ENCODE results near the gene ERC2.

The ERC2 gene

DNA sequence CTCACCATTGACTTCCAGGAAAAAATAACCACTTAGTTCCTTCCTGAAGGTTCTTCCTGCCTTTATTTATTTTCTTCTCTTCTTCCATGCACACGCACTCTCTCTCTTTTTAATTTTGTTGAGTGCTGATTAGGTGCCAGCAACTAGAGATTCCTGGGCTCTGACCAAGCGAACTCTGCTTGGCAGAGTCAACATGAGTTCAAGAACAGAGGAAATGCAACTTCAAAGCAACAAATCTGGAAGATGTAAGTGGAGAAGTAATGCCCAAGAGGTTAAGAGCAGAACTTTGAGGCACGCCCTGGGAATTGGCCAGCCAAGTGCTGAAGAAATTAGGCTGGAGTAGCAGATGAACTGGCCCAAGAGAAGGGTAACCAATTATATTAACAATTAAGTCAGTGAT is 8.5 kb downstream of the ERC2 start:
- DNase-seq (ENCODE audit: low spot score in 2 of 2) = no peak
- no peaks in the 10 kb centered on the region for H3K36me3 Mint-ChIP-seq

DNA sequence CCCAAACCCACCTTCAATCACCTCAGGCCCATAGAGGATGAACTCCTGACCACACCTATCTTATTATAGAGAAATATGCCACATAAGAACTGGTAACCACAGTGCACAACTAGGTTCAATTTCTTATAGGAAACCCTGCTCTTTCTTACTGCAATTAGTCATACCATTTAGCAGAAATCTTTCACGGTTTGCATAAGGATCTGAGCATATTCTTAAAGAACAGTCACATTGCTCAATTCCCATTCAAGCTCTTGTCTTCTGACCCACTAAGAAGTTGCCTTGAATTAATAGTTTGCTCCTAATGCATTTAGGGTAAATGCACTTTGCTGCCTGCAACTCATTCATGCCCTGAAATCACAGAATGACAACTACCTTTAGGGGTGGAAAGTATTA is 9.2 kb downstream of the ERC2 start:
- Mint-ChIP-seq H3K27me3 (peaks cover 13% of the 10 kb centered on the region), H3K4me1 (no peaks in the 10 kb centered on the region), H3K27ac (no peak overlapping the region), H3K36me3 (no peaks in the 10 kb centered on the region), H3K9me3 (peaks cover 2% of the 10 kb centered on the region), H3K4me3 (no peak overlapping the region)
- ATAC-seq (ENCODE audit: low read depth) = no peak
- DNase-seq (ENCODE audit: low spot score in 2 of 2) = no peak

More for the DNA sequence above, 8.5 kb downstream of the ERC2 start:
- Mint-ChIP-seq H3K4me1 (no peaks in the 10 kb centered on the region), H3K9me3 (peaks cover 2% of the 10 kb centered on the region), H3K27ac (no peak overlapping the region), H3K27me3 (peaks cover 15% of the 10 kb centered on the region), H3K4me3 (no peak overlapping the region)
- ATAC-seq (ENCODE audit: low read depth) = no peak

DNA sequence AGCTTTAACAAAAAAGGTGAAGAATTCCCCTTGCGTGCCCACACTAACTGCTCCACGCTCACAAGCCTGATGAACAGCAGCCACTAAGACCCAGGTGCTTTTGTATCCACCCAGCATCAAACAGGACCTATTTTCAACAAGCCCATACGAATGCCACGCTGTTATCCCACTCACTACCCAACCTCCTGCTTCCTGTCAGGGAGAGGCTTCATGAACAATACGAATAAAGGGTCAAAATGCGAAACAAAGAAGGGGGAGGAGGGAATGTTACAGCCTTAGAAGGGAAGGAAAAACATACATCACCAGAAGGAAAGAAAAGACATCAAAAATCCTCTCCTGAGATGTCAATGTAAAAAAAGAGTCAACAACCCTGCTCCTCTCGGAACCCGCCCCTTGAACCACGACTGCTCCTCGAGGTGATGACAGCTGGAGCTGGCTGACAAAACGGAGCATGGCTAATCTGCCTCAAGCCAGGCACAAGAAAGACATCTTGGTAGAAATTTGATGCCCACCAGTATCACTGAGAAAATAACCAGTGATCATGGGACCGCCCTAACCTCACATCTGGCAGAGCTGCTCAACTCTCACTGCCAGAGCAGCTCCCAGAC is 9.7 kb downstream of the ERC2 start:
- ATAC-seq (ENCODE audit: low read depth) = no peak
- H3K9me3 Mint-ChIP-seq = peaks cover 2% of the 10 kb centered on the region
- no peaks in the 10 kb centered on the region for H3K4me1 Mint-ChIP-seq
- no peak overlapping the region for H3K27ac Mint-ChIP-seq
- peaks cover 11% of the 10 kb centered on the region for H3K27me3 Mint-ChIP-seq
- no peaks in the 10 kb centered on the region for H3K36me3 Mint-ChIP-seq
- H3K4me3 Mint-ChIP-seq = no peak overlapping the region
- DNase-seq (ENCODE audit: low spot score in 2 of 2) = no peak

DNA sequence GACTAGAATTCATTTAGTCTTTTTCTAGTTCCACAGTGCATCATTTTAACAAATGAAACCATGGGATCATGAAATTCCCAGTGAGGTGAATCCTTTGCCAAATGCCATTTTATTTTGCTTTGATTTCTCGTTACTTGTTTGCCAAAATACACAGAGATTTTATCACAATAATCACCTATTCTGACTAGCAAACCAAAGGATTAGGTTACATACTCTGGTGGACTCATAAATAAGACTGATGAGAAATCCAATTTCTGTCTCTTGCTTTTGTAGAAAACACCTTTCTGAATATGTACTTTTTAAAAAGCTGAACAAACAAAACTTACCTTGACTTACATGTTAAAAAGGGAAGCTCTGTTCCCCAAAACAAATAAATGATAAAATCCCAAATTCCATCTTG is 12.2 kb downstream of the ERC2 start:
- ATAC-seq (ENCODE audit: low read depth) (no peak), DNase-seq (ENCODE audit: low spot score in 2 of 2) (no peak)
- Mint-ChIP-seq H3K36me3 (no peaks in the 10 kb centered on the region), H3K27me3 (peaks cover 12% of the 10 kb centered on the region), H3K4me1 (no peaks in the 10 kb centered on the region), H3K27ac (no peak overlapping the region), H3K9me3 (peaks cover 3% of the 10 kb centered on the region), H3K4me3 (no peak overlapping the region)

DNA sequence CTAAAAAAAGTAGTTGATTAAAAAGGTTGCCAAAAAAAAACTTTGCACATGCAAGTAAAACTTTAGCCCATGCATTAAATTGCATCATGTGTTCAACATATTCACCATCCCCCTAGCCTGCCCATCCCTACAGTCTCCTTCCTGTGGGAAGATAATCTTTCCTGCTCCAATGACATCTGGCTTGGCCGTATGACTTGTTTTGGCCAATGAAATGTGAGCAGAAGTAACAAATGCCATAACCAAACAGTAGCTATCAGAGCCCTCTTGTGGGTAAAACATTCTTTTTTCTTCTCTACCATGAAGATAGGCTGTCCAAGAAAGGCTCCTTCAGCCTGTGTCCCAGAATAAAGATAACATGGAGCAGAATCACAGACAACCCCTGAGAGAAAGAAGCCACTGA is 15.3 kb downstream of the ERC2 start:
- Mint-ChIP-seq H3K27ac (no peak overlapping the region), H3K36me3 (no peaks in the 10 kb centered on the region), H3K4me3 (no peak overlapping the region), H3K4me1 (no peaks in the 10 kb centered on the region), H3K27me3 (peaks cover 11% of the 10 kb centered on the region), H3K9me3 (peaks cover 3% of the 10 kb centered on the region)
- ATAC-seq (ENCODE audit: low read depth) (no peak), DNase-seq (ENCODE audit: low spot score in 2 of 2) (no peak)

DNA sequence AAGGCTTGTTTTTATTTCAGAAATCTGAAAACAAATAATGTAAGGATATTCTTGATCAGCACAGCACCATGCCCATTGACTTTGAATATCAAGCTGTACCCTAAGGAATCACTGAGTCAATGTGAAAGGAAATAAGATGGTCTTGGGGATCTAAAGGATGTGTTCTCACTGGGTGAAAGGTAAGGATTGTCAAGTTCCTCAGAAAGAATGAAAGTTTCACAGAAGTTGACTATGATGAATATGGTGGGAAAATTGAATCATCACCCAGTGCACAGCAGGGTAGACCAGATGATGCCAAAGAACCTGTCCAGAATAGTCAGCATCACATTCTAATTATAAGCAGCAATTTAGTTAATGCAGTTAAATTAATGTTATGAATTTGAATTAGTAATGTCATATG is 16.2 kb downstream of the ERC2 start:
- Mint-ChIP-seq H3K27me3 (peaks cover 9% of the 10 kb centered on the region), H3K4me1 (peaks cover 2% of the 10 kb centered on the region), H3K36me3 (no peaks in the 10 kb centered on the region), H3K4me3 (no peak overlapping the region), H3K9me3 (peaks cover 3% of the 10 kb centered on the region), H3K27ac (no peak overlapping the region)
- ATAC-seq (ENCODE audit: low read depth) = no peak
- no peak for DNase-seq (ENCODE audit: low spot score in 2 of 2)

DNA sequence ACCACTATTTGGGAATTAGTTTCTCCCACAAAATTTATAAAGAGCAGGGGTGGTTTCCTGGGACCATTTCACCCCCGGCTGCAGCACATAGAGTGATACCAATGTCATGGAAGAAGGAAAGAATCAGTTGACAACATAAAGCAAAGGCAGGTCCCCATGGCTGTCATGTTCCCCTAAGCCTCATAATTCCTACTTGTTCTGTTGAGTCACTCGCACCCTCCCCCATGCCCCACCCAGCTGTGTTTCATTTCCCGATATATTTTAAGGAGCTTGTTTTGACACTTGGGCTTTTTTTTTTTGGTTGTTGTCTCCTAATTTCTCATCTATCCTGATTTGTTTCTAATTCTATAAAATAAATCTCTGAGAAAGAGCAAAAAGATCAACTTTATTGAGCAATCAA is 24.9 kb downstream of the ERC2 start:
- H3K4me1 Mint-ChIP-seq = peaks cover 3% of the 10 kb centered on the region
- H3K27me3 Mint-ChIP-seq = peaks cover 6% of the 10 kb centered on the region
- no peak overlapping the region for H3K27ac Mint-ChIP-seq
- H3K9me3 Mint-ChIP-seq = peaks cover 5% of the 10 kb centered on the region
- no peak overlapping the region for H3K4me3 Mint-ChIP-seq
- no peak for DNase-seq (ENCODE audit: low spot score in 2 of 2)
- no peaks in the 10 kb centered on the region for H3K36me3 Mint-ChIP-seq
- no peak for ATAC-seq (ENCODE audit: low read depth)

DNA sequence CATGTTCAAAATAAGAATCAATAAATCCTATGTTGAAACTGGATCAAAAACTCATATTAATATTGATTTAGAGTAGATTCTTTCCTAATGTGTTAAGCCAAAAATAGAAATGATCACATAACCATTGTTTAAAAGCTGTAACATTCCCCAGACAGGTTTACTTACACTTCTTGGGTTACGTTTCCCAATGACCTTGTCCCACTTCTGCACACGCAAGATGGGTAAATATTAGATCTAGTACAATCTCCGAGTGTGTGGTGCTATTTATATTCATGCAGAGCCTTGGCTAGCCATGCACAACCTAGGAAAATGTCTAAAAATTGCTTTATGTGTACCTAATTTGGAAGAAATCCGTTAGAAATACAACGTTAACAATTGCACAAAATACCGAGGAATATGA is 39.6 kb downstream of the ERC2 start:
- Mint-ChIP-seq H3K36me3 (peaks cover 1% of the 10 kb centered on the region), H3K4me1 (no peaks in the 10 kb centered on the region), H3K27me3 (peaks cover 8% of the 10 kb centered on the region), H3K4me3 (no peak overlapping the region), H3K27ac (no peak overlapping the region), H3K9me3 (peaks cover 3% of the 10 kb centered on the region)
- DNase-seq (ENCODE audit: low spot score in 2 of 2) (no peak), ATAC-seq (ENCODE audit: low read depth) (no peak)

DNA sequence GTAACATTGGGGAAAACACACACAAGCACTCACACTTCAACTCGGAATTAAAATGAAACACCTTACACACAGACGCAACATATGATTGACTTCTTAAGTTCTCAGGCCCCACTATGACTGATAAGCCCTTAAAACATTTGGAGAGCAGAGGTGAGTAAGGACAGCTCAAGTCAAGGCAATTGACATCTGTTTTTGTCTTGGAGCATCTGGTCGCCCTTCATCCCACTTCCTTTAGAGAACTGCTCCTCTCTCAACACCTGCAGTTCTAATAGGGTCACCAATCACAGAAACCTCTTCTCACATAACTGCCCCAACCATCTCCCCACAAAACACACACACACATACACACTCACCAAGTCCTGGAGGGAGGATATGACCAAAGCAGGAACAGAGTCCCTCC is 43.4 kb downstream of the ERC2 start:
- H3K27me3 Mint-ChIP-seq = peaks cover 11% of the 10 kb centered on the region
- H3K4me1 Mint-ChIP-seq = no peaks in the 10 kb centered on the region
- no peak overlapping the region for H3K27ac Mint-ChIP-seq
- ATAC-seq (ENCODE audit: low read depth) (no peak), DNase-seq (ENCODE audit: low spot score in 2 of 2) (no peak)
- H3K36me3 Mint-ChIP-seq = peaks cover 1% of the 10 kb centered on the region
- H3K4me3 Mint-ChIP-seq = no peak overlapping the region
- H3K9me3 Mint-ChIP-seq = no peaks in the 10 kb centered on the region

DNA sequence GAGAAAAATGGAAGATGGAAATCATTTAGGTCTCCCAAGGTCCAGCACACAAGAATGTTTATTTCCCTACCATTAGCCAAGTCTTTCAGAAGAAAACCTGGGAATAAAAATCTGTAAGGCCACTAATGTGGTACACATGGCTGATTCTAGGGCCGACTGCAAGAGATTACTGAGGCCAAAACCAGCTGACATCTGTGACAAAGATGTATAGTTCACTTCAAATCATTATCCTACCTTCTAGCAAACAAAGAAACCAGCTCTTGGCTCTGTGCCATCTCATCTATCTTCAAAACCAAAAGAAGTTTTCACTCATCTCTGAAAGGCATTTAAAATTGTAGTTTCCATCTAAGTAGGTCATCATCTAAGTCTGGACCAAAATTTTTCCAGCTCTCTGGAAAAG is 43.9 kb downstream of the ERC2 start:
- no peak overlapping the region for H3K27ac Mint-ChIP-seq
- no peak for ATAC-seq (ENCODE audit: low read depth)
- peaks cover 1% of the 10 kb centered on the region for H3K36me3 Mint-ChIP-seq

DNA sequence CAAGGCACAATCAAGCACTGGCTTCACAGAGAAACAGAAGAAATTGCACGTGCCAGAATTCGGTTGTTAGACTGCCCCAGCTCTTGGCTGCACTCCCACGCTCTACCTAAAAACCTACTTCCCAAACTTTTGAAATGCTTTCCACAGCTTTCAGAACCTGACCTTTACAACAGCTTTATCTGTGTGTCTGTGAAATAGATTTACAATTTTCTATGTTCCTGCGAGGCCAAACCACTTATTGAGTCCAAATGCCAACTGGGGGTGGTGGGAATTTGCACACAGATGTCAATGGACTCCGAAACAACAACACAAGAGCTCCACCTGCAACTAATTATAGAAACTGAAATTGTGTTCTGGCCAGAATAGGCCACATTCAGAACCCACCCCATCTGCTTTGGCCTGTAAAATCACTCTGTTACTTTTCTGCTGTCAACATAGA is 44.6 kb downstream of the ERC2 start:
- H3K27ac Mint-ChIP-seq = no peak overlapping the region
- no peak overlapping the region for H3K4me3 Mint-ChIP-seq
- DNase-seq (ENCODE audit: low spot score in 2 of 2) = no peak
- no peaks in the 10 kb centered on the region for H3K9me3 Mint-ChIP-seq
- H3K4me1 Mint-ChIP-seq = no peaks in the 10 kb centered on the region
- no peak for ATAC-seq (ENCODE audit: low read depth)
- peaks cover 1% of the 10 kb centered on the region for H3K36me3 Mint-ChIP-seq
- H3K27me3 Mint-ChIP-seq = peaks cover 11% of the 10 kb centered on the region

More for the DNA sequence above, 43.9 kb downstream of the ERC2 start:
- no peak overlapping the region for H3K4me3 Mint-ChIP-seq
- peaks cover 11% of the 10 kb centered on the region for H3K27me3 Mint-ChIP-seq
- H3K4me1 Mint-ChIP-seq = no peaks in the 10 kb centered on the region
- DNase-seq (ENCODE audit: low spot score in 2 of 2) = no peak
- no peaks in the 10 kb centered on the region for H3K9me3 Mint-ChIP-seq

DNA sequence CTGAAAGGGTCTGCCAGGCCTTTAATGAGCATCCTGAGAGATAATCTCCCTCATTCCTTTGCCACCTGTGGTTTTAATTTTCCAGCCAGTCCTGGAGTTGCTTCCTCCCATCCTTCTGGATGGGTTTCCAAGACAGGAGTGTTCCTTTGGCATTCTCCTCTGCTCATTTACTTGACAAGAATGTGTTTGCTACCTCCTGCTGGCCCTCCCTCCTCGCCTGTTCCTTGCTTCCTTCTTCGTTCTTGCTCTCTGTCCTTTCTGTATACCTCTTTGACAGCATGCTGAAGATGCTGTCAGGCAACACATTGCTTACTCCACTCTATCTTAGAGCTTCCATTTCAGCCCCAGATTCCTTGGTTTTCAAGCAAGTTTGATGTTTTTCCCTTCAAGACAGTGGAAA is 46.0 kb downstream of the ERC2 start:
- no peaks in the 10 kb centered on the region for H3K9me3 Mint-ChIP-seq

DNA sequence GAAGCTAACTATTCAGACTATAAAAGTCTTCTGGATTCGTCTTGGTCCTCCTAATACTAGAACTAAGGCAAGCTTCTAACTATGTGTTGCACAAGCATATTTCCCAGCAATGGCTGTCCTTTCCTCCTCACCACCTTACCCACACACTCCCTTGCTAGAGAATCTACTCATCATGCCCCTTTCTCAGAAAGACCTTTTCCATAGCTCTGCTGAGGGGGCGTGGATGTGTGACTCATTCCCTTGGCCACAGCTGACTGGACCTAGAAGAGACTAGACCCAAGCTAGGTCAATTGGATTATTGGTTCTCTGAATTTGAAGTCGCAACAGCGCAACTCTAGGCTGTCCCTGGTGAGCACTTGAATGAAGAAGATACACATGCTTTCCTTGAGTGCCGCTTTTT is 47.1 kb downstream of the ERC2 start:
- ATAC-seq (ENCODE audit: low read depth) (no peak), DNase-seq (ENCODE audit: low spot score in 2 of 2) (no peak)
- Mint-ChIP-seq H3K36me3 (no peaks in the 10 kb centered on the region), H3K4me1 (no peaks in the 10 kb centered on the region), H3K9me3 (peaks cover 3% of the 10 kb centered on the region), H3K27ac (no peak overlapping the region), H3K4me3 (no peak overlapping the region), H3K27me3 (peaks cover 9% of the 10 kb centered on the region)

More for the DNA sequence above, 46.0 kb downstream of the ERC2 start:
- Mint-ChIP-seq H3K36me3 (peaks cover 1% of the 10 kb centered on the region), H3K27ac (no peak overlapping the region), H3K4me3 (no peak overlapping the region), H3K27me3 (peaks cover 11% of the 10 kb centered on the region), H3K4me1 (no peaks in the 10 kb centered on the region)
- DNase-seq (ENCODE audit: low spot score in 2 of 2) = no peak
- no peak for ATAC-seq (ENCODE audit: low read depth)

DNA sequence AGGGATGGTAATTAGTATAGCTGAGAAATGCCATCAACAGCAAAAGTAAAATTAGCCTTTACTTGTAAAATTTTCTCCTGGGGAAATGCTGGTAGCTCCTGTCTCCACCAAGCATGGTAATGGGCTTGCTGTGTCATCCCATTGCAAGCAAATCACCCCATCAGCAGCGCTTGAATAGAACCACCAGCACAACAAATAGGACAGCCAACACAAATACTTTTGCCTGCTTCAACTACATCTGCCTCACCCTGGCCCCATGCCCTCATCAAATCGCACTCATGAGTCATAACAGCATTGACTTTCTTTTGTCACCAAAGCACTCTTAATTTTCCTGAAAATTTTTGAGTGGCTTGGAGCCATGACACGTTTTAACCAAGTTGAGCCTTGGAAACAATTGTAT is 52.6 kb downstream of the ERC2 start:
- Mint-ChIP-seq H3K27ac (no peak overlapping the region), H3K4me3 (no peak overlapping the region), H3K27me3 (peaks cover 5% of the 10 kb centered on the region), H3K36me3 (no peaks in the 10 kb centered on the region), H3K9me3 (peaks cover 4% of the 10 kb centered on the region), H3K4me1 (no peaks in the 10 kb centered on the region)
- DNase-seq (ENCODE audit: low spot score in 2 of 2) (no peak), ATAC-seq (ENCODE audit: low read depth) (no peak)

DNA sequence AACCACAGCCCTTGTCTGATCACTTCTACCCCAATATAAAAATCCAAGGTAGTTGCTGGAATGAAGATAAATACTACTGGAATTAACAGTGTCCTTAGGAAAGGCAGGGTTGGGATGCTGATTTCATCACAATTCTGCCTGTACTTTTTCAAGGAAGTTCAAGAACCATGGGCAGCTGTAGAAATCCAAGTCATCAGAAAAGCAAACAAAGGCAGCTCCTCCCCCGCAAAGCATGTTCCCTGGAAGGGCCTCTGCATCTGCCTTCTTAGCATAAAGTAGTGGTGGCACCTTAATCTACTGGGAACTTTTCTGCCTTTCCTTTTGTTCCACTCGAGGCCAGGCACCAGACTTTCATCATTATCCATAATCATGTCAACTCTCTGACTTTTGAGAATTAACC is 54.4 kb downstream of the ERC2 start:
- peaks cover 4% of the 10 kb centered on the region for H3K9me3 Mint-ChIP-seq
- no peak for DNase-seq (ENCODE audit: low spot score in 2 of 2)
- H3K4me1 Mint-ChIP-seq = no peaks in the 10 kb centered on the region
- peaks cover 7% of the 10 kb centered on the region for H3K27me3 Mint-ChIP-seq
- H3K36me3 Mint-ChIP-seq = no peaks in the 10 kb centered on the region
- H3K4me3 Mint-ChIP-seq = no peak overlapping the region
- ATAC-seq (ENCODE audit: low read depth) = no peak
- no peak overlapping the region for H3K27ac Mint-ChIP-seq
